ENCODE data around the gene ZFP92. TPM values are rescaled to one million over a fixed set of nuclear protein-coding genes. Genes with fewer than 3 reads are reported as not detected.

Gene ZFP92
- total RNA-seq, 1 donor from 2014 or later, result 0.96 TPM

DNA sequence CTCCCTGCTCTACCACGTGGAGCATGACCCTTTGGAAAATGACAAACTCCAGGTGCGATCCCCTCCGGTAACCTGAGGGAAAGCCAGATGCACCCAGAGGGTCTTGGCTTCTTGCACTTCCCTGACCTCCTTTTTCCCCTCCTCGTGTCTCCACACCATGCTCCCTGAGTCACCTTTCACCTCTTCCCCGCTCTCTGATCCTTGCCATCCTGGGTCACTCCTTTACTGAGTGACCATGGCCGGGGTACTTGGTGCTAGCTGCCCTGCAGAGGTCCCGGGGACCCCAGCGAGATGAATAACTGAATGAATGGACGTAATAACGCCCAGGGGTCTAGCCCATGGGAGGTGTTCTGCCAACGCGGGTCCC is 401 bp upstream of the ZFP92 start:
- Histone ChIP-seq H3K4me1 (no peaks in the 10 kb centered on the region), H3K27ac (no peak overlapping the region), H3K4me3 (peak overlapping the region; percentile 48 to 71), H3K27me3 (peaks cover 5% of the 10 kb centered on the region), H3K9me3 (no peaks in the 10 kb centered on the region), H3K36me3 (no peaks in the 10 kb centered on the region)
- intact Hi-C loops (cut with DNase I), result no loop called here
- DNase-seq (ENCODE audit: low spot score in 2 of 2), result no peak
- TF ChIP-seq, protein P1, sequence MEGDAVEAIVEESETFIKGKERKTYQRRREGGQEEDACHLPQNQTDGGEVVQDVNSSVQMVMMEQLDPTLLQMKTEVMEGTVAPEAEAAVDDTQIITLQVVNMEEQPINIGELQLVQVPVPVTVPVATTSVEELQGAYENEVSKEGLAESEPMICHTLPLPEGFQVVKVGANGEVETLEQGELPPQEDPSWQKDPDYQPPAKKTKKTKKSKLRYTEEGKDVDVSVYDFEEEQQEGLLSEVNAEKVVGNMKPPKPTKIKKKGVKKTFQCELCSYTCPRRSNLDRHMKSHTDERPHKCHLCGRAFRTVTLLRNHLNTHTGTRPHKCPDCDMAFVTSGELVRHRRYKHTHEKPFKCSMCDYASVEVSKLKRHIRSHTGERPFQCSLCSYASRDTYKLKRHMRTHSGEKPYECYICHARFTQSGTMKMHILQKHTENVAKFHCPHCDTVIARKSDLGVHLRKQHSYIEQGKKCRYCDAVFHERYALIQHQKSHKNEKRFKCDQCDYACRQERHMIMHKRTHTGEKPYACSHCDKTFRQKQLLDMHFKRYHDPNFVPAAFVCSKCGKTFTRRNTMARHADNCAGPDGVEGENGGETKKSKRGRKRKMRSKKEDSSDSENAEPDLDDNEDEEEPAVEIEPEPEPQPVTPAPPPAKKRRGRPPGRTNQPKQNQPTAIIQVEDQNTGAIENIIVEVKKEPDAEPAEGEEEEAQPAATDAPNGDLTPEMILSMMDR (IDR thresholded peaks at IDR 0.05), result no peak

DNA sequence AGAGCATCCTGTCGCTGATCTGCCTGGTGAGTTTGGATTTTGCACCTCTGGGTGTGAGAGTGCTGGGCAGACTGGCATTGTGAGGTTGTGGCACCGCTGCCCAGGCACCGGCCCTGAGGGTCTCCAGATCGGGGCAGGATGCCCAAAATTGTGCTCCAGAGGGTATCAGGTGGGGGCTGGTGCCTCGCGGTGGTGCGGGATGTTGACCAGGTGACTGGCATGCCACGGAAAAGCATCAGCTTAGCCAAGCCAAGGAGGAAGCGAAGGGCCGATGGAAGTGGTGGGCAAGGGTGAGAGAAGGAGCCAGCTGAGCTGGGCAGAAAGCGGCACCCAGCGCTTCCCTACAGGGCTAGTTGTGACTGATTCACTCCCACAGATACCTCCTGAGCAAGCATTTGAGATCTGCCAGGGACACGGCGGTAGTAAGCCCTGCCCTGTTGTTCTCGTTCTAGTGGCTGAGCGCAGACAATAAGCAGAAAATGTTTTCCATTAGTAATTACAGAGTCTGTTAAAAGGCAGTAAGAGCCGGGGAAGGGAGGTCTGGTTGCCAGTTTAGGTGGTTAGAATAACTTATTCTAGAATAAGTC is 809 bp downstream of the ZFP92 start:
- intact Hi-C loops (cut with DNase I), result no loop called here
- Histone ChIP-seq H3K27me3 (peaks cover 5% of the 10 kb centered on the region), H3K4me3 (peak overlapping the region; percentile 48 to 71), H3K9me3 (no peaks in the 10 kb centered on the region), H3K36me3 (no peaks in the 10 kb centered on the region), H3K4me1 (no peaks in the 10 kb centered on the region), H3K27ac (no peak overlapping the region)
- no peak for DNase-seq (ENCODE audit: low spot score in 2 of 2)
- TF ChIP-seq, protein P1 (IDR thresholded peaks at IDR 0.05), result no peak

DNA sequence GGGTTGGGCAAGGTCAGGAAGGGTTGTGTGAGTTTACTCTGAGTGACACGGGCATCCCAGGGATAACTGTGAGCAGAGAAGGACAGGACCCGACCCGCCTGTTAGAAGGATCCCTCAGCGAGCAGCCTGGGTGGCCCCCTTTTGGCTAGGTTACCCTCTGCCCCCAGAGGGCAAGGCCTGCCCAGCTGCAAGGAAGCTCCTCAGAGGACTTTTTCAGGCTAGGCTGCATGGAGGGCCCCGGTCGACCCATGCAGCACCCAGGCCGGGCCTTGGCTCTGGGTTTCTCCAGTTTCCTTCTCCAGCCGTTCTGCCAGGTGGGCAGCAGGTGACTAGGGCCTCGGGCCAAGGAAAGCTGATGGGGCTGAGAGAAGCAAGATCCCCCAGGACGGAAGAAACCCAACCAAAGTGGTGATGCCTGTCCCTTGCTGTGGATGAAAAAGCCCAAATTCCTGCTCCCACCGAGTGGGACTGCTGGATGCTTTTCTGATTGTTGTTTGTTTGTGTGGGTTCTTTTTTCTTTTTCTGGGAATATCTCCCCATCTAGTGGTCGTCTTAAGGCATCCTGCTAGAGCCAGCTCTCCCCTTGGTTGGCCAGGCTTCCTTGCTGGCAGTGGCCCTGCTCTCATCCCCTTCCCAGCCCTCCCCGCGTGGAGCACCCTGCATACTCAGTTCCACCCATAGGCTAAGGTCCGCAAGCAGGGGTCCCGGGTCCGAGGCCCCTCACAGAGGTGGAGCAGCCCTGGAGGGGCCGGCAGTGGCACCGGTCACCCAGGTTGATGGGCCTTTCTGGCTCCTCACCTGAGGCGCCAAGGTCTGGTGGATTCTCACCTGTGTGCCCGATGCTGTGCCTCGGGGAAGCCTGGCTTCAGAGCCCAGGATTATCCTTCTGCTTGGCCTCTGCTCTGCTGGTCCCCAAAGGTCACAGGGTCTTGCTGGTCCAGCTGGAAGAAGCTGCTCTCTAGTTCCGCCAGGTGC is 1.8 kb downstream of the ZFP92 start:
- intact Hi-C loops (cut with DNase I), result no loop called here
- Histone ChIP-seq H3K27ac (no peak overlapping the region), H3K36me3 (no peaks in the 10 kb centered on the region), H3K9me3 (no peaks in the 10 kb centered on the region), H3K4me1 (no peaks in the 10 kb centered on the region), H3K4me3 (no peak overlapping the region), H3K27me3 (peaks cover 5% of the 10 kb centered on the region)
- TF ChIP-seq, protein P1 (IDR thresholded peaks at IDR 0.05), result no peak
- no peak for DNase-seq (ENCODE audit: low spot score in 2 of 2)

DNA sequence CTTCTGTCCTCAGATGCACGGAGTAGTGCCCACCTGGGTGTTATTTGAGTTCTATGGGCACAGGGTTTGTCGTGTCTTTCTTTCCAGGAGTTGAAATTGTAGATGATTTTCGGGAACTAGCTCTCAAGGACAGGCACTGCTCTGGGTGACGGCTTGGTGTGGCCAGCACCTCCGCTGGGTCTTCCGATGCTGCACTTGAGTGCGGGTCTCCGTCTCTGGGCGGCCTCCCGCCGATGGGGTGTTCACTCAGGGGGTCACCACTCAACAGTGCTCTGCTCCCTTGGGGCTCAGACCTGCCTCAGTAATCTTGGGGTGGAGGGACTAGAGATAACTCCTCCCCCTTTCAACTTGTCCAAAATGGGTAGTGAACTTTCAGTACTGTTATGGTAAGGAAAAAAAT is 2.5 kb downstream of the ZFP92 start:
- H3K27me3 ChIP-seq, result peaks cover 5% of the 10 kb centered on the region
- intact Hi-C loops (cut with DNase I), result no loop called here
- TF ChIP-seq, protein P1 (IDR thresholded peaks at IDR 0.05), result no peak

DNA sequence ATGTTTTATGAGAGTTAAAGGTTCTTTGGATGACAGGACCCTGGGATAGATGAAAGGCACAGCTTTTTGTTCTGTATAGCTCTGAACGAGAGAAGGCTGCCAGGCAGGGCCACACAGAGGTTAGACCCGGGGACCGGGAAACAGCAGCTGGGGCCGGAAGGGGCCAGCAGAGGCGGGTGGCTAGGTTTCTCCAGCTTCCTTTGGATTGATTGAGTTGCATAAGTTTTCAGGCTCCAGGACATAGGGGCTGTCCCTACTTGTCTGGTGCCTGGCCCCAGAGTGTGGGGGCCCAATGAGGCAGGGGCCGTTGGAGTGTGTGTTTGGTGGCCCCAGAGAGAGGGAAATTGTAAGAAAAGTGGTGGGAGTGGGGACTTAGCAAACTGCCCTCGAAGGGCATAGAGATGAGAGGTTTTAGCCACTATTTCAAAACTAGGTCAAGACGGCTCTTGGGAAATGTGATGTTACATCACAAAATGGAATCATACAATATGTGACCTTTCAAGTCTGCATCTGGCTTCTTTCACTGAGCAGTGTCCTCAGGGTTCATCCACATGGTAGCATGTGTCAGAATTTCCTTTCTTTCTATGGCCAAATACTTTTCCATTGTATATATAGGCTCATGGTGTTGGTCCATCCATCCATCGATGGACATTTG is 3.7 kb downstream of the ZFP92 start:
- no peaks in the 10 kb centered on the region for H3K36me3 ChIP-seq
- H3K27ac ChIP-seq, result no peak overlapping the region
- H3K27me3 ChIP-seq, result peaks cover 5% of the 10 kb centered on the region
- intact Hi-C loops (cut with DNase I), result no loop called here
- no peak overlapping the region for H3K4me3 ChIP-seq
- DNase-seq (ENCODE audit: low spot score in 2 of 2), result no peak
- H3K9me3 ChIP-seq, result no peaks in the 10 kb centered on the region
- TF ChIP-seq, protein P1 (IDR thresholded peaks at IDR 0.05), result no peak
- H3K4me1 ChIP-seq, result no peaks in the 10 kb centered on the region

More for the DNA sequence above, 2.5 kb downstream of the ZFP92 start:
- no peaks in the 10 kb centered on the region for H3K9me3 ChIP-seq
- H3K27ac ChIP-seq, result no peak overlapping the region
- no peak overlapping the region for H3K4me3 ChIP-seq
- H3K4me1 ChIP-seq, result no peaks in the 10 kb centered on the region
- no peak for DNase-seq (ENCODE audit: low spot score in 2 of 2)
- H3K36me3 ChIP-seq, result no peaks in the 10 kb centered on the region
